ENCODE results near the gene PNMA1. TPM values are rescaled to one million over a fixed set of nuclear protein-coding genes. Genes with fewer than 3 reads are reported as not detected.
A peak's percentile ranks its signal among the peaks of the same experiment; 100 is the strongest.

PNMA1 gene
- total RNA-seq, 2 experiments from 2014 or later: 6.0 to 14.5 TPM

DNA sequence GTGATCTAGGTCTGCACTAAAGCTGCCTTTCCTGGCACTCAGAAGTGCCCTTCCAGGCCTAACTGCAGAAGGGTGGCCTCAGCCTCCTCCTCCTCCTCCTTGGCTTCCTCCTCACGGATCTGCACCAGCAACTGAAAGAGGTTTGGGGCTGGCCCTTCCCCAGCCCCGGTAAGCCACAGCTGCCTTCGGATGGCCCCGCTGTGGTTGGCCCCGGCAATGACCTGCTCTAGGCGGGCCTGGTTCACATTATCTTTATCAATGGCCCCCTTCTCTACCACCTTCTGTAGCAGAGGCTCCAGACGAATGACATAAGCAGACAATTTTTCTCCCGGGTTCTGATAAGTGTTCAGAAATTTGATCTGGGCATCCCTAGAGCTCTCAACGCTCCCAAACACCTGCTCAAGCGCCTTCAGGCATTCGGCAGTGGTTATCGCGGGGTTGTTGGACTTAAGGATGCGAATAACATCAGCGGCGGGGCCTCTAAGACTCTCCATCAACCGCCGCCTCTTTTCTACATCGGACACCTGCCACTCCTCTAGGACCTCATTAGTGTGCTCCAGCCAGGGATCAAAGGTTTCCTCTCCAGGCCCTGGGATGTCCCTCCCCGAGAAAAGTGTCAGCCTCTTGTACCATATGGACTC, 1.5 kb downstream of the PNMA1 start:
- H3K4me2 ChIP-seq (ENCODE audit: low read length): peak overlapping the region; percentile 87
- CTCF ChIA-PET (ENCODE audit: unreplicated experiment): interaction anchor here (0.9 to 1.5 kb wide), 3 partner anchors 16 to 30 kb away, joined by 3 to 4 read pairs (median 3); no protein-coding TSS in a partner anchor
- H3K9me2 ChIP-seq (ENCODE audit: insufficient read depth, low read length): no peaks in the 10 kb centered on the region
- H3K4me3 ChIP-seq (ENCODE audit: low read depth, low read length, poor library complexity, severe bottlenecking): peak overlapping the region; percentile 71
- H3K4me1 ChIP-seq (ENCODE audit: insufficient read depth, low read length, poor library complexity, severe bottlenecking): peaks cover 27% of the 10 kb centered on the region
- H3K79me2 ChIP-seq (ENCODE audit: insufficient read depth, low read depth, low read length): peaks cover 18% of the 10 kb centered on the region; the same call in 1 of the 2 replicates
- POLR2A ChIA-PET: interaction anchor here (0.6 to 1.9 kb wide), 4 partner anchors 10 to 553 kb away, joined by 3 to 4 read pairs (median 4); no protein-coding TSS in a partner anchor
- peak overlapping the region; percentile 58 for H3K27ac ChIP-seq (ENCODE audit: low read depth, low read length, poor library complexity, severe bottlenecking)
- peak overlapping the region; percentile 64; the same call in 1 of the 2 replicates for H2AFZ ChIP-seq (ENCODE audit: low read length)
- DNase-seq (ENCODE audit: low spot score): peak; percentile 51
- no peaks in the 10 kb centered on the region for H4K20me1 ChIP-seq (ENCODE audit: insufficient read depth, low read length)
- no peak for TF ChIP-seq CTCF (conservative IDR thresholded peaks at IDR 0.05; ENCODE audit: low read length)
- TF ChIP-seq EZH2phosphoT487 (IDR thresholded peaks at IDR 0.05; ENCODE audit: borderline replicate concordance, low read depth, low read length): no peak
- no TSS peak for BruUV-seq (replicated peaks)
- no peaks in the 10 kb centered on the region for H3K9me3 ChIP-seq (ENCODE audit: low read length)
- H3K36me3 ChIP-seq (ENCODE audit: insufficient read depth, low read length): peaks cover 26% of the 10 kb centered on the region
- intact Hi-C loops (cut with micrococcal nuclease; ENCODE audit: unreplicated experiment): loop anchor here (2.0 to 10.0 kb wide), 3 partner anchors 68 to 322 kb away; partner anchors contain the start of gene DNAL1

DNA sequence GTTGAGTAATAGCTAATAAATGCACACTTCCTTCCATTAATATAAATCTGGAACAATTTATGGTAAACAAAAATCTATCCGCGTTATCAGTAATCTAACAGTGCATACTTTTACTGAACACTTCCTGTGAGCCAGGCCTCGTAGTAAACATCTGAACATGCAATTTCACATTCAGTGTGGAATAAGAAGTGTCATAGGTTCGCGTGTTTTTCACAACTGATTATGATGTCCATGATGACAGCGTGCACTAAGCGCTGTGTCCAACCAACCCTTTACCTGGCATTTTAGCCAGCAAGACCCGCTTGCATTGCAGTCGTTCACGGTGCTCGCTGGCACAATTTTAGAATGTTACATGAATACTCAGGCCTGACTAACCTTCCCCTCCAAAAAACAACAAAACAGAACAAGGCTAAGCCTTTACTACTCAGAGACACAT, 2.1 kb downstream of the PNMA1 start:
- peaks cover 27% of the 10 kb centered on the region for H3K4me1 ChIP-seq (ENCODE audit: insufficient read depth, low read length, poor library complexity, severe bottlenecking)
- no peaks in the 10 kb centered on the region for H3K9me3 ChIP-seq (ENCODE audit: low read length)
- peak overlapping the region; percentile 87 for H3K4me2 ChIP-seq (ENCODE audit: low read length)
- DNase-seq (ENCODE audit: low spot score): peak; percentile 11
- ChIA-PET POLR2A (interaction anchor here (0.6 to 1.9 kb wide), 5 partner anchors 9 to 553 kb away, joined by 3 to 4 read pairs (median 3); no protein-coding TSS in a partner anchor), CTCF (ENCODE audit: unreplicated experiment) (interaction anchor here (0.6 to 1.5 kb wide), 3 partner anchors 17 to 505 kb away, joined by 3 to 4 read pairs (median 3); no protein-coding TSS in a partner anchor)
- H3K9me2 ChIP-seq (ENCODE audit: insufficient read depth, low read length): no peaks in the 10 kb centered on the region
- no TSS peak for BruUV-seq (replicated peaks)
- H3K4me3 ChIP-seq (ENCODE audit: low read depth, low read length, poor library complexity, severe bottlenecking): peak overlapping the region; percentile 71
- H4K20me1 ChIP-seq (ENCODE audit: insufficient read depth, low read length): no peaks in the 10 kb centered on the region
- H2AFZ ChIP-seq (ENCODE audit: low read length): peak overlapping the region; percentile 7; the same call in 1 of the 2 replicates
- intact Hi-C loops (cut with micrococcal nuclease; ENCODE audit: unreplicated experiment): loop anchor here (2.0 to 10.0 kb wide), 3 partner anchors 67 to 323 kb away; partner anchors contain the start of gene DNAL1
- H3K79me2 ChIP-seq (ENCODE audit: insufficient read depth, low read depth, low read length): peaks cover 18% of the 10 kb centered on the region; the same call in 1 of the 2 replicates
- H3K27ac ChIP-seq (ENCODE audit: low read depth, low read length, poor library complexity, severe bottlenecking): peak overlapping the region; percentile 58
- TF ChIP-seq EZH2phosphoT487 (IDR thresholded peaks at IDR 0.05; ENCODE audit: borderline replicate concordance, low read depth, low read length) (no peak), CTCF (conservative IDR thresholded peaks at IDR 0.05; ENCODE audit: low read length) (no peak)
- H3K36me3 ChIP-seq (ENCODE audit: insufficient read depth, low read length): peaks cover 20% of the 10 kb centered on the region
